ENCODE results near the gene NPEPL1. TPM values are rescaled to one million over a fixed set of nuclear protein-coding genes. Genes with fewer than 3 reads are reported as not detected.
A peak's percentile ranks its signal among the peaks of the same experiment; 100 is the strongest.

Gene NPEPL1
- total and polyA plus RNA-seq, 10 of the 15 experiments (the other 5 are each of a cell fraction or from before 2014, with no cell fraction given): 0.08 to 21.3 (median 10.2) TPM

DNA sequence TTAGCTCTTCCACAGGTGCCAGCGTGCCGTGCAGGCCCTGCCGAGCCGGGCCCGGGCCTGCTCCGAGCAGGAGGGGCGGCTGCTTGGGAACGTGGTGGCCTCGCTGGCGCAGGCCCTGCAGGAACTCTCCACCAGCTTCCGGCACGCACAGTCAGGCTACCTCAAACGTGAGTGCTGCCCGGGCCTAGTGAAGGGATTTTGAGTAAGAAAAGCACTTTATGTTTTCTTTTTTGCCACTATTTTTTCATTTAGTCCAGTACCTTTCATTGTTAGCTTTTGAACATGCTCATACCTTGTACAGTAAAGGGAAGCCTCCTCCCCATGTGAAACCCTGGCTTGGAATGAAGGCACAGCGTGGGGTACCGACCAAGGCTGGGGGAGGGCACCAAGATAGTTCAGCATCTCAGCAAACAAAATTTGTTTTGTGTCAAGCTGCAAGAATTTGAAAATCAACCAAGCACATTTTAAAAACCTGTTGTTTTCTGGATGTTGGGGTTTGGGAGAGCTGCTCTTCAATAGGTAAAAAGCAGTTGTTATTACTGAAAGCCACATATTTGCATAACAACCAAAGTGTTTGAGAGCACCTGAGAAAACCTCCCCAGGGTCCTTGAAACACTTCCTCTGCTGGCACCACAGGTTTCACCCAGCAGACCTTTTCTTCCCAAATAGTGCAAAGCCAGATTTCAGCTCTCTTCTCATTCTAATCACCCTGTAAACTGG lies 23.2 kb upstream of the NPEPL1 start:
- no peak overlapping the region for H3K4me3 ChIP-seq
- ATAC-seq: peak; percentile 74
- CTCF ChIA-PET: interaction anchor here (1.4 to 1.6 kb wide), 2 partner anchors 15 to 18 kb away, joined by 4 to 5 read pairs; partner anchors contain the start of gene STX16
- TF ChIP-seq GABPA (IDR thresholded peaks at IDR 0.05; ENCODE audit: low read depth) (no peak), NR2F1 (conservative IDR thresholded peaks at IDR 0.05) (0 out of 2 replicates have a peak, but pooled peaks have one; percentile 20), RUNX3 (IDR thresholded peaks at IDR 0.05; ENCODE audit: low read length) (peak; percentile 82), NFXL1 (IDR thresholded peaks at IDR 0.05; ENCODE audit: borderline replicate concordance) (no peak), SPI1 (IDR thresholded peaks at IDR 0.05; ENCODE audit: borderline replicate concordance, insufficient read depth, low read depth, low read length) (peak; percentile 45; the same call in 1 of the 2 replicates), IKZF1 (conservative IDR thresholded peaks at IDR 0.05) (peak; percentile 24; the same call in 1 of the 2 replicates), TARDBP (IDR thresholded peaks at IDR 0.05; ENCODE audit: borderline replicate concordance) (no peak), CREM (IDR thresholded peaks at IDR 0.05; ENCODE audit: low read depth) (no peak), IKZF2 (IDR thresholded peaks at IDR 0.05) (peak; percentile 24 to 32; a peak in 1 of 4 replicates), HDGF (IDR thresholded peaks at IDR 0.05) (no peak), POU2F2 (IDR thresholded peaks at IDR 0.05; ENCODE audit: borderline replicate concordance, low read depth, low read length) (peak; percentile 95), PAX5 (IDR thresholded peaks at IDR 0.05; ENCODE audit: borderline replicate concordance, low read depth, low read length) (0 out of 2 replicates have a peak, but pooled peaks have one; percentile 14), RELA (IDR thresholded peaks at IDR 0.05; ENCODE audit: borderline replicate concordance, partially characterized antibody) (no peak), ASH2L (IDR thresholded peaks at IDR 0.05; ENCODE audit: borderline replicate concordance, low read depth) (no peak)
- TF ChIP-seq, protein P1, sequence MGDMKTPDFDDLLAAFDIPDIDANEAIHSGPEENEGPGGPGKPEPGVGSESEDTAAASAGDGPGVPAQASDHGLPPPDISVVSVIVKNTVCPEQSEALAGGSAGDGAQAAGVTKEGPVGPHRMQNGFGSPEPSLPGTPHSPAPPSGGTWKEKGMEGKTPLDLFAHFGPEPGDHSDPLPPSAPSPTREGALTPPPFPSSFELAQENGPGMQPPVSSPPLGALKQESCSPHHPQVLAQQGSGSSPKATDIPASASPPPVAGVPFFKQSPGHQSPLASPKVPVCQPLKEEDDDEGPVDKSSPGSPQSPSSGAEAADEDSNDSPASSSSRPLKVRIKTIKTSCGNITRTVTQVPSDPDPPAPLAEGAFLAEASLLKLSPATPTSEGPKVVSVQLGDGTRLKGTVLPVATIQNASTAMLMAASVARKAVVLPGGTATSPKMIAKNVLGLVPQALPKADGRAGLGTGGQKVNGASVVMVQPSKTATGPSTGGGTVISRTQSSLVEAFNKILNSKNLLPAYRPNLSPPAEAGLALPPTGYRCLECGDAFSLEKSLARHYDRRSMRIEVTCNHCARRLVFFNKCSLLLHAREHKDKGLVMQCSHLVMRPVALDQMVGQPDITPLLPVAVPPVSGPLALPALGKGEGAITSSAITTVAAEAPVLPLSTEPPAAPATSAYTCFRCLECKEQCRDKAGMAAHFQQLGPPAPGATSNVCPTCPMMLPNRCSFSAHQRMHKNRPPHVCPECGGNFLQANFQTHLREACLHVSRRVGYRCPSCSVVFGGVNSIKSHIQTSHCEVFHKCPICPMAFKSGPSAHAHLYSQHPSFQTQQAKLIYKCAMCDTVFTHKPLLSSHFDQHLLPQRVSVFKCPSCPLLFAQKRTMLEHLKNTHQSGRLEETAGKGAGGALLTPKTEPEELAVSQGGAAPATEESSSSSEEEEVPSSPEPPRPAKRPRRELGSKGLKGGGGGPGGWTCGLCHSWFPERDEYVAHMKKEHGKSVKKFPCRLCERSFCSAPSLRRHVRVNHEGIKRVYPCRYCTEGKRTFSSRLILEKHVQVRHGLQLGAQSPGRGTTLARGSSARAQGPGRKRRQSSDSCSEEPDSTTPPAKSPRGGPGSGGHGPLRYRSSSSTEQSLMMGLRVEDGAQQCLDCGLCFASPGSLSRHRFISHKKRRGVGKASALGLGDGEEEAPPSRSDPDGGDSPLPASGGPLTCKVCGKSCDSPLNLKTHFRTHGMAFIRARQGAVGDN (IDR thresholded peaks at IDR 0.05): no peak
- TF ChIP-seq, protein P2, sequence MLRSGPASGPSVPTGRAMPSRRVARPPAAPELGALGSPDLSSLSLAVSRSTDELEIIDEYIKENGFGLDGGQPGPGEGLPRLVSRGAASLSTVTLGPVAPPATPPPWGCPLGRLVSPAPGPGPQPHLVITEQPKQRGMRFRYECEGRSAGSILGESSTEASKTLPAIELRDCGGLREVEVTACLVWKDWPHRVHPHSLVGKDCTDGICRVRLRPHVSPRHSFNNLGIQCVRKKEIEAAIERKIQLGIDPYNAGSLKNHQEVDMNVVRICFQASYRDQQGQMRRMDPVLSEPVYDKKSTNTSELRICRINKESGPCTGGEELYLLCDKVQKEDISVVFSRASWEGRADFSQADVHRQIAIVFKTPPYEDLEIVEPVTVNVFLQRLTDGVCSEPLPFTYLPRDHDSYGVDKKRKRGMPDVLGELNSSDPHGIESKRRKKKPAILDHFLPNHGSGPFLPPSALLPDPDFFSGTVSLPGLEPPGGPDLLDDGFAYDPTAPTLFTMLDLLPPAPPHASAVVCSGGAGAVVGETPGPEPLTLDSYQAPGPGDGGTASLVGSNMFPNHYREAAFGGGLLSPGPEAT (IDR thresholded peaks at IDR 0.05; ENCODE audit: low read depth): 0 out of 2 replicates have a peak, but pooled peaks have one; percentile 16
- TF ChIP-seq, protein P3, sequence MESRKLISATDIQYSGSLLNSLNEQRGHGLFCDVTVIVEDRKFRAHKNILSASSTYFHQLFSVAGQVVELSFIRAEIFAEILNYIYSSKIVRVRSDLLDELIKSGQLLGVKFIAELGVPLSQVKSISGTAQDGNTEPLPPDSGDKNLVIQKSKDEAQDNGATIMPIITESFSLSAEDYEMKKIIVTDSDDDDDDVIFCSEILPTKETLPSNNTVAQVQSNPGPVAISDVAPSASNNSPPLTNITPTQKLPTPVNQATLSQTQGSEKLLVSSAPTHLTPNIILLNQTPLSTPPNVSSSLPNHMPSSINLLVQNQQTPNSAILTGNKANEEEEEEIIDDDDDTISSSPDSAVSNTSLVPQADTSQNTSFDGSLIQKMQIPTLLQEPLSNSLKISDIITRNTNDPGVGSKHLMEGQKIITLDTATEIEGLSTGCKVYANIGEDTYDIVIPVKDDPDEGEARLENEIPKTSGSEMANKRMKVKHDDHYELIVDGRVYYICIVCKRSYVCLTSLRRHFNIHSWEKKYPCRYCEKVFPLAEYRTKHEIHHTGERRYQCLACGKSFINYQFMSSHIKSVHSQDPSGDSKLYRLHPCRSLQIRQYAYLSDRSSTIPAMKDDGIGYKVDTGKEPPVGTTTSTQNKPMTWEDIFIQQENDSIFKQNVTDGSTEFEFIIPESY (IDR thresholded peaks at IDR 0.05): no peak

More for the DNA sequence above, 23.2 kb upstream of the NPEPL1 start:
- Histone ChIP-seq H3K4me1 (ENCODE audit: control insufficient read depth, insufficient read depth, low read length) (peaks cover 8% of the 10 kb centered on the region), H3K27ac (ENCODE audit: control insufficient read depth, insufficient read depth) (no peak overlapping the region), H3K79me2 (ENCODE audit: control insufficient read depth, insufficient read depth, low read length) (peaks cover 6% of the 10 kb centered on the region), H2AFZ (ENCODE audit: control insufficient read depth, low read depth, low read length) (no peak overlapping the region), H3K27me3 (replicated peaks in 1 of 2; ENCODE audit: control insufficient read depth in 2 of 2, insufficient read depth in 2 of 2, low read length in 1 of 2) (no peaks in the 10 kb centered on the region), H3K4me2 (ENCODE audit: control insufficient read depth, insufficient read depth) (peak overlapping the region; percentile 51; the same call in 1 of the 2 replicates), H3K9ac (ENCODE audit: control insufficient read depth, insufficient read depth, low read length) (no peak overlapping the region), H3K36me3 (ENCODE audit: control insufficient read depth in 2 of 2, insufficient read depth in 2 of 2, low read length in 1 of 2) (peaks cover 14 to 23% of the 10 kb centered on the region in 2 experiments), H4K20me1 (ENCODE audit: control insufficient read depth, insufficient read depth) (peaks cover 9% of the 10 kb centered on the region), H3K9me3 (replicated peaks; ENCODE audit: control insufficient read depth, insufficient read depth, low read length) (no peaks in the 10 kb centered on the region)
- FAIRE-seq: peak; percentile 99
- in situ Hi-C loops (cut with MboI) (loop anchor here (25.0 kb wide), 1 partner anchor 1282 kb away; the partner anchor contains the start of gene RBM38), intact Hi-C loops (cut with micrococcal nuclease; ENCODE audit: unreplicated experiment) (no loop called here)
- no TSS peak for BruUV-seq (replicated peaks)
- 85% methylated on average over 16 of the region's 16 CpGs for WGBS (ENCODE audit: insufficient coverage, insufficient replicate concordance, low lambda C conversion rate, missing lambda C conversion rate)
- RAD21 ChIA-PET (ENCODE audit: unreplicated experiment): interaction anchor here (0.5 to 1.3 kb wide), 3 partner anchors 11 to 22 kb away, joined by 3 to 5 read pairs (median 3); partner anchors contain the start of gene STX16
- DNase-seq (ENCODE audit: low read depth, low spot score): peak; percentile 32
- SMC1A ChIA-PET (ENCODE audit: uncharacterized antibody, unreplicated experiment): interaction anchor here (0.6 to 1.4 kb wide), 5 partner anchors 10 to 51 kb away, joined by 3 to 11 read pairs (median 3); partner anchors contain the start of gene STX16
- POLR2A ChIA-PET: no interaction called here

Measured in GM12878 (cell line).